Measurements from ENCODE around the gene RALGPS1. TPM values are rescaled to one million over a fixed set of nuclear protein-coding genes. Genes with fewer than 3 reads are reported as not detected.

Gene RALGPS1
- total and polyA plus RNA-seq, 8 donors: 5.8 to 12.7 (median 9.3) TPM

DNA sequence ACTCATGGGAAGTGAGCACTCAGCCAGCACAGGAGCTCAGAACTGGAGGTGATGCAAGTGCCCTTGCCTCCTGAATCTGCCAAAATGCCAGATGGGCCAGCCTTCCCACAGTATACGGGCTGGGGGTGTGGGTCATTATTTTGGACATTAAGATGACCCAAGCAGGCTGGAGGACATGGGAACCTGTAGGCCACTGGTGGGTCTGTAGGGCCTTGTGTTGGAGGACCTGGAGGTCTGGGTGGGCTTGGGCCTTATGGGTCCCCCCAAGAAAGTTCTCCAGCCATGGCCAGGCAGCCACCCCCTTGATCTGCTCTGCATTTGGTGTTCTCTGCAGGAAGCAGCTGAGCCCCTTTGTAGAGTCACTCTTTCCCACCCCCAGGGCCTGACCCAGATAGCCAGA lies 278.9 kb downstream of the RALGPS1 start:
- intact Hi-C loops (cut with DNase I): loop anchor here in 1 of 3 donors (10.0 kb wide), 1 partner anchor 249 kb away; no protein-coding TSS in a partner anchor
- ATAC-seq: no peak
- TF ChIP-seq, protein P1, sequence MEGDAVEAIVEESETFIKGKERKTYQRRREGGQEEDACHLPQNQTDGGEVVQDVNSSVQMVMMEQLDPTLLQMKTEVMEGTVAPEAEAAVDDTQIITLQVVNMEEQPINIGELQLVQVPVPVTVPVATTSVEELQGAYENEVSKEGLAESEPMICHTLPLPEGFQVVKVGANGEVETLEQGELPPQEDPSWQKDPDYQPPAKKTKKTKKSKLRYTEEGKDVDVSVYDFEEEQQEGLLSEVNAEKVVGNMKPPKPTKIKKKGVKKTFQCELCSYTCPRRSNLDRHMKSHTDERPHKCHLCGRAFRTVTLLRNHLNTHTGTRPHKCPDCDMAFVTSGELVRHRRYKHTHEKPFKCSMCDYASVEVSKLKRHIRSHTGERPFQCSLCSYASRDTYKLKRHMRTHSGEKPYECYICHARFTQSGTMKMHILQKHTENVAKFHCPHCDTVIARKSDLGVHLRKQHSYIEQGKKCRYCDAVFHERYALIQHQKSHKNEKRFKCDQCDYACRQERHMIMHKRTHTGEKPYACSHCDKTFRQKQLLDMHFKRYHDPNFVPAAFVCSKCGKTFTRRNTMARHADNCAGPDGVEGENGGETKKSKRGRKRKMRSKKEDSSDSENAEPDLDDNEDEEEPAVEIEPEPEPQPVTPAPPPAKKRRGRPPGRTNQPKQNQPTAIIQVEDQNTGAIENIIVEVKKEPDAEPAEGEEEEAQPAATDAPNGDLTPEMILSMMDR (IDR thresholded peaks at IDR 0.05): no peak
- no peak for FAIRE-seq
- WGBS, 2 donors: 82 to 96% methylated on average over 1 of the region's 1 CpG
- DNase-seq: peak in 1 of 6 donors; percentile 38
- H3K4me1 ChIP-seq: no peaks in the 10 kb centered on the region
- no peaks in the 10 kb centered on the region for H3K36me3 ChIP-seq
- no peaks in the 10 kb centered on the region for H3K9me3 ChIP-seq
- H3K27ac ChIP-seq: no peak overlapping the region
- H3K27me3 ChIP-seq: no peaks in the 10 kb centered on the region
- H3K4me3 ChIP-seq: no peak overlapping the region

DNA sequence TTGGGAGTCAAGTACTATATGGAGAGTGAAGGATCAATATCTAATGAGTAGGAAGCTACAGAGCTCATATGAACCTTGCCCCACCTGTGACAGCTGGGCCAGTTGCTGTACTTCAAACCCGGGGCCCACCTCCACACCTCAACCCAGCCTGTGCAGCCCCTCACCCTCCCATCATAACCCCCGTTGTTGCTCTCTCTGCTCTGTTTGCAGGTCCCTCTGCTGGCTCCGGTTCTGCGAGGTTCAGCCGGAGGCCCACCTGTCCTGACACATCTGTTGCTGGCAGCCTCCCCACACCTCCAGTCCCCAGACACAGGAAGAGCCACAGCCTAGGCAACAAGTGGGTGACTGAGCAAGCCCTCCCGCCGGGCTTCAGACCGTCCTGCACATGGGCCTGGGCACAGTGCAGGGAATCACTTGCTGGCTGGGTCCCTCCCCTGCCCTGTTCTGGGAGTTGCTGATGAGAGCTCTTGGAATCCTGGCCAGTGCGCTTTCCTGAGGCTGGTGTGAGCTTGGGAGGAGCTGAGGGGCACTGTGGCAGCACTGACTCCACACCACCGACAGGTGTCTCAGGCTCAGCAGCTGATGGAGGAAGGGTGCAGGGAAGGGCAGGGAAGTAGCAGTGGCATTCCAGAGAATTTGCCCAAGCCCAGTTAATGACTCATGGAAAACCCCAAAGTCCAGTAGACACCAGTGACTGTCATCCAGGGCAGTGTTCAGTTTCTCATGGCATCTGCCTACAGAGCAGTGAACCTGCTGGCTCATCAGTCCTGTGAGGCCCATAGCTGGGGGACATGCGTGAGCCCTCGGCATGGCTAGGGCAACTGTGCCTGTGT lies 280.5 kb downstream of the RALGPS1 start:
- ATAC-seq: no peak
- Histone ChIP-seq H3K4me3 (no peak overlapping the region), H3K9me3 (no peaks in the 10 kb centered on the region), H3K36me3 (no peaks in the 10 kb centered on the region), H3K4me1 (no peaks in the 10 kb centered on the region), H3K27ac (no peak overlapping the region), H3K27me3 (no peaks in the 10 kb centered on the region)
- intact Hi-C loops (cut with DNase I): loop anchor here (5.0 to 10.0 kb wide), 2 partner anchors 250 to 253 kb away; no protein-coding TSS in a partner anchor
- peak in 1 of 6 donors; percentile 43 for DNase-seq
- TF ChIP-seq, protein P1 (IDR thresholded peaks at IDR 0.05): no peak
- FAIRE-seq: no peak
- WGBS, 2 donors: 89 to 91% methylated on average over 12 of the region's 12 CpGs

DNA sequence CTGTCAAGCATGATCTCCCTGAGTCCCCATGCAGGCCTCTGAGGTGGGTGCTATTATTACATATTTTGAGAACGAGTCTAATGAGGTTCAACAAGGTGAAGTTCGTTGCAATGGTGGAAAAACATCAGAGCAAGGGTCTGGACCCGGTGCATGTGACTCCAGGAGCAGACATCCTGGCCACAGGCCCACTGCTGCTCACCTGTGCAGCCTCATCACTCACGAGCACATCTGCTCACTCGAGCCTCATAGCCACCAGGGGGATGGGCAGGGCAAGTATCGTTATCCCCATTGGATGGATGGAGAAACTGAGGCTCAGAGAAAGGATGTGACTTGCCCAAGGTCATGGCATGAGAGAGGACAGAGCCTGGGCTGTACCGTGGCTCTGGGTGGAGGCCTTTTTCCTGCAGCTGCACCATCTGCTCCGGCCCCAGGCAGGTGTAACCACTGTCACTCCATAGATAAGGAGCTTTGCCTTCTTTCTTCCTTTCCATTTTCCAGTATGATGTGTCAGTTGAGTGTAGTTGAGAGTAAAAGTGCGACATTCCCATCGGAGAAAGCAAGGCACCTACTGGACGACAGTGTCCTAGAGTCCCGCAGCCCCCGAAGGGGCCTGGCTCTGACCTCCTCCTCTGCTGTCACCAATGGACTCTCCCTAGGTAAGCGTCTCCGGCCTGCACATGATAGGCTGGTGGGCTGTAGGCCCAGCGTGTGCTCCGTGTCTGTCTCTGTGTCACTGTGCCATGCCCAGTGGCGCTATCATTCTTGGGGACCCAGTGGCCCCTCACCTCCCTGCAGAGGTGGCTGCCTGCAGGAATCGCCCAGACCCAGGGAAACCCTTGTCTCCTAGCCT lies 281.6 kb downstream of the RALGPS1 start:
- H3K27ac ChIP-seq: no peak overlapping the region
- DNase-seq (peak in 1 of 6 donors; percentile 40), FAIRE-seq (no peak), ATAC-seq (no peak)
- 90 to 93% methylated on average over 18 to 19 of the region's 19 CpGs for WGBS, 2 donors
- no peaks in the 10 kb centered on the region for H3K9me3 ChIP-seq
- no peaks in the 10 kb centered on the region for H3K4me1 ChIP-seq
- no peaks in the 10 kb centered on the region for H3K36me3 ChIP-seq
- no peaks in the 10 kb centered on the region for H3K27me3 ChIP-seq
- intact Hi-C loops (cut with DNase I): loop anchor here (5.0 to 10.0 kb wide), 2 partner anchors 251 to 254 kb away; no protein-coding TSS in a partner anchor
- no peak overlapping the region for H3K4me3 ChIP-seq
- TF ChIP-seq, protein P1 (IDR thresholded peaks at IDR 0.05): no peak

DNA sequence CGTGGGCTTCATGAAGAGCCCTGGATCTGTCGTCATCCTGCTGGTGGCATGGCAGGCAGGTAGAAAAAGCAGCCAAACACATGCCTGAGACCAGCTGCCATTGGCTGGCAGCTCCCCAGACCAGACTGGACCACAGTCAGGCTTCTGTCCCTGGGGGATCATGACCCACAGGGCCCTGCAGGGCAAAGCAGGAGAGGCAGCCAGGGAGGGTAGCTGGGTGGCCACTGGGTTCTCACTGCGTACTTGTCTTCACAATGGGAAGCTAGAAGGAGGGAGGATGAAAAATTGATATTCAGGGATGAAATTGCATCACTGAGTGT lies 282.2 kb downstream of the RALGPS1 start:
- H3K4me1 ChIP-seq: no peaks in the 10 kb centered on the region
- H3K4me3 ChIP-seq: no peak overlapping the region
- TF ChIP-seq, protein P1 (IDR thresholded peaks at IDR 0.05): no peak
- no peaks in the 10 kb centered on the region for H3K36me3 ChIP-seq
- intact Hi-C loops (cut with DNase I): loop anchor here (5.0 to 10.0 kb wide), 2 partner anchors 252 to 254 kb away; no protein-coding TSS in a partner anchor
- no peak for ATAC-seq
- no peaks in the 10 kb centered on the region for H3K9me3 ChIP-seq
- H3K27ac ChIP-seq: no peak overlapping the region
- 53 to 55% methylated on average over 3 of the region's 3 CpGs for WGBS, 2 donors
- no peak for DNase-seq
- no peak for FAIRE-seq
- H3K27me3 ChIP-seq: no peaks in the 10 kb centered on the region
